ENCODE results near the gene RELA.

- TF ChIP-seq TAF1 (IDR thresholded peaks at IDR 0.05; ENCODE audit: borderline replicate concordance, low read depth, low read length) (no peak), GATA2 (CRISPR knock-in tag; IDR thresholded peaks at IDR 0.05) (no peak), SIN3A (IDR thresholded peaks at IDR 0.05; ENCODE audit: borderline replicate concordance, low read depth, low read length) (no peak), CTCF (IDR thresholded peaks at IDR 0.05) (no peak), MXI1 (IDR thresholded peaks at IDR 0.05; ENCODE audit: low read depth, low read length) (no peak), YY1 (IDR thresholded peaks at IDR 0.05; ENCODE audit: low read depth) (no peak), FOXM1 (IDR thresholded peaks at IDR 0.05; ENCODE audit: low read depth) (no peak), EP300 (IDR thresholded peaks at IDR 0.05; ENCODE audit: borderline replicate concordance in 1 of 2, low read depth in 1 of 2, low read length in 1 of 2) (no peak), EZH2phosphoT487 (IDR thresholded peaks at IDR 0.05; ENCODE audit: borderline replicate concordance, low read depth) (no peak), USF2 (IDR thresholded peaks at IDR 0.05; ENCODE audit: borderline replicate concordance, low read depth, low read length) (no peak), POLR2AphosphoS5 (IDR thresholded peaks at IDR 0.05; ENCODE audit: low read depth, low read length) (no peak), FOSL2 (IDR thresholded peaks at IDR 0.05; ENCODE audit: borderline replicate concordance, low read depth) (no peak)
These were observed 45.7 kb upstream of the RELA start for GRCh38 chr11:65708451-65708850.
